Measurements from ENCODE around the gene FRA10AC1.

Gene FRA10AC1

DNA sequence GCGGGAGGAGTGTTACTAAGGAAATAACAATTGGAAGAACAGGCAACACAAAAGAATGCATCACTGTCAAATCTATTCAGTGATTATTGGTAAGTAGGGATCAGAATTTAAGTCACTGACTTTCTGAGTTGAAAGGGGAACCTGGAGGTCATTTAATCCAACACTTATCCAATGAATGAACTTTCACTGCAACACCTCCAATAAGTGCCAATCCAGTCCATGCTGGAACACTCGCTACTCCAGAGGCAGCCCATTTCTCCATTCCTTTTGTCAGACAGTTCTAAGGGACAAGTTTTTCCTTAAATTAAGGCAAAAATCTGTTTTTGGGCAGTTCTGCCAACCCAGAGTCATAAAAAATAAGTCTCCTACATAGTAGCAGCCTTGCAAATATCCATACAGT lies 29.5 kb downstream of the FRA10AC1 start:
- no peak overlapping the region for H3K4me3 ChIP-seq (ENCODE audit: control insufficient read depth, low read depth, low read length)
- no peak for TF ChIP-seq CTCF (IDR thresholded peaks at IDR 0.05; ENCODE audit: control insufficient read depth, insufficient read depth, low read depth, low read length, missing control alignments)
- no peak for DNase-seq (ENCODE audit: low read depth)

DNA sequence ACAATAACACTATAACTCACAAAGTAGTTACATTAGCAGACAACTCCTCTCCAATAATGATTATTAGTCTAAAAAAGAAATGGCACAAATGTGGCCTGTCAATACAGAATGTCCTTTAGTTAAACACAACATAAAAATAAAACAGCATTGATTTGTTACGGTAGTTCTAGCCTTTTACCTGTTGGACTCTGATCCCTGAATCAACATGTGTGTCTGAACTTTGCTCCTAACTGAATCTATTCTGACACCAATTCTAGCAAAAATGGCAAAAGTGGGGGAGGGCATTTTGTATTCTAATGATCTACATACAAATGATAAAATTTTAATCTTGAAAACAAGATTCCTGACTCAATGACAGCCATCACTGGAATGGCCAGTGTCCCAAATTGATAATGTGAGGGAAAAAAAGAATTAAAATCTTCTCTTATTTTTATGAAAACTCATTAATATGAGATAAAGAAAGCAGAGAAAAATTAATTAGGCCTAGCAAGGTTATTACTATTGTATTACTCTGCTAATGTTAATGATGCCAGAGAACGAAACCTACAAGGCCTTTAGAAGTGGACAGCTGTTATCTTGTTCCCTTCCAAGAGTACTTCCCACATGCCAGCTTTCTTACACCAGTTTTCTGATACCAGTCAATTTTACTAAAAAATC lies 30.2 kb downstream of the FRA10AC1 start:
- no peak overlapping the region for H3K4me3 ChIP-seq (ENCODE audit: control insufficient read depth, low read depth, low read length)
- no peak for DNase-seq (ENCODE audit: low read depth)
- TF ChIP-seq CTCF (IDR thresholded peaks at IDR 0.05; ENCODE audit: control insufficient read depth, insufficient read depth, low read depth, low read length, missing control alignments) = no peak

GRCh38 chr10:93671042-93671441 lies 31.4 kb downstream of the FRA10AC1 start:
- TF ChIP-seq CTCF (IDR thresholded peaks at IDR 0.05; ENCODE audit: control insufficient read depth, insufficient read depth, low read depth, low read length, missing control alignments) = no peak
- no peak overlapping the region for H3K4me3 ChIP-seq (ENCODE audit: control insufficient read depth, low read depth, low read length)
- DNase-seq (ENCODE audit: low read depth) = no peak

DNA sequence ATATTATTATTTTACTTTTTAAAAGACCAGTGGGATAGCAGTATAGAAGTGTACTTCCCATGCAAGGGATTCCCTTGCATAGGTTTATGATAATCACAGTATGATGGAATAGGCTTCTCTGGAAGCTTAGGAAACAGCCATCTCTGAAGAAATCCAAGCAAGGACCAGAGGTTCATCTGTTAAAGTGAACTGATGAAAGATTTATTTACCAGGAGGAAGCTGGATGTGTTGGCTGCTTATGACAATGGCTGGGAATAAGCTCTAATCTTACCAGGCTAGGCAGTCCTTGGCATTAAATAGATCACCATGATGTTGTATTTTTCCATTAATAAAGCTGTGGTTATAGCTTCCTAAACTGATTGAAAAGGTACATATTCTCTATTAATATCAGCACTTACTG lies 32.0 kb downstream of the FRA10AC1 start:
- TF ChIP-seq CTCF (IDR thresholded peaks at IDR 0.05; ENCODE audit: control insufficient read depth, insufficient read depth, low read depth, low read length, missing control alignments) = no peak
- DNase-seq (ENCODE audit: low read depth) = no peak

DNA sequence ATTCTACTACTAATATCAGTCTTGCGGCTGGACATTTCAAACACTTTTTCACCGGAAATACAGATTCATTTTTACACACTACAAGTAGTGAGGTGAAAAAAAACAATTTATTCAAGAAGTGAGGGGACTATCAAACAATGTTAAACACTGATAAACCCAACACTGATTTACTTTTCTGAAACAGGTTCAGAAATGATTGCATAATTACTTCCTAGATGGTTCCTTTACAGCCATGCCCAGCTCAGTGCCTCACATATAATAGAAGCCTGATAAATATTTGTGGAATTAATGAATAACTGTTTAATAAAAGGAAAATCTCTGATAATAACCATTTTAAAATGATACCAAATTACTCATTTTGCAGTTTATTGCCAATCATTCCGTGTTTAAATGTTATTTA lies 34.6 kb downstream of the FRA10AC1 start:
- H3K4me3 ChIP-seq (ENCODE audit: control insufficient read depth, low read depth, low read length) = no peak overlapping the region
- TF ChIP-seq CTCF (IDR thresholded peaks at IDR 0.05; ENCODE audit: control insufficient read depth, insufficient read depth, low read depth, low read length, missing control alignments) = no peak
- DNase-seq (ENCODE audit: low read depth) = no peak

More for the DNA sequence above, 32.0 kb downstream of the FRA10AC1 start:
- H3K4me3 ChIP-seq (ENCODE audit: control insufficient read depth, low read depth, low read length) = no peak overlapping the region

DNA sequence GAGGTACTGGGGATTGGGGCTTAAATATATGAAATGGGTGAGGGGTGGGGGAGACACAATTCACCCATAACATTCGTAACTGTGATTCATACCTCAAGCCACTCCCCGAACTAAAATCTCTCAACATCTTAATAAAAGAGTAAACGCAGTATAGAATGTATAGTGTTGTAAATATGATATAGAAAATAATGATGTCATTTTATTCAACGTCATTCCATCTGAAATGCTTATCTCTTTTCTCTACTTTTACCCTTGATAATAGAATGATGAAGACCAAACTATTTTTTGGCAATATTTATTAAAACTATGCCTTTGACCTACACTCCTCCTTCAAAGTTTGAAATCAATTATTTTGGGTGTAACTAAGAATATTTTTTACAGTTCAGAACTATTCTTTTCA lies 36.4 kb downstream of the FRA10AC1 start:
- H3K4me3 ChIP-seq (ENCODE audit: control insufficient read depth, low read depth, low read length) = no peak overlapping the region
- no peak for DNase-seq (ENCODE audit: low read depth)
- no peak for TF ChIP-seq CTCF (IDR thresholded peaks at IDR 0.05; ENCODE audit: control insufficient read depth, insufficient read depth, low read depth, low read length, missing control alignments)

All from AG09309 (cell line).